Peyer's patch (tissue), 4 donors: ENCODE measurements around the gene ATP6V0C. TPM values are rescaled to one million over a fixed set of nuclear protein-coding genes. Genes with fewer than 3 reads are reported as not detected.

Experiments used
- DNase-seq, 3 donors: peaks; one replicate each; pipeline ENCODE4 v3.0.0-alpha.2; 2017 to 2019
- H3K27ac ChIP-seq, 4 donors: fragments of 200-600 bp; sonication (generic); one replicate each; pipeline ENCODE4 v1.5.1; 2016 to 2019
- H3K27me3 ChIP-seq, 2 donors: fragments of 200-600 bp; sonication (generic); one replicate each; pipeline ENCODE4 v1.5.1; 2019
- H3K36me3 ChIP-seq, 3 donors: fragments of 200-600 bp; sonication (generic); one replicate each; pipeline ENCODE4 v1.5.1; 2016 to 2019
- H3K4me1 ChIP-seq, 4 donors: fragments of 200-600 bp; sonication (generic); one replicate each; pipeline ENCODE4 v1.5.1; 2016 to 2019
- H3K4me3 ChIP-seq, 4 donors: fragments of 200-600 bp; sonication (generic); 1 replicate in 3 of 4; 2 replicates in 1 of 4; pipeline ENCODE4 v1.5.1; 2016 to 2019; ENCODE audit warnings: mild to moderate bottlenecking in 1 of 4
- H3K9me3 ChIP-seq, 4 donors: fragments of 200-600 bp; sonication (generic); one replicate each; pipeline ENCODE4 v1.5.1; 2016 to 2019; ENCODE audit warnings: mild to moderate bottlenecking in 1 of 4
- CTCF ChIP-seq, 6 experiments: fragments of 450-650 bp in 4 of 6; fragments of 200-600 bp in 2 of 6; sonication (generic) in 1 of 6; IDR thresholded peaks; one replicate each; pipeline ENCODE4 v1.5.1; 2017 to 2019; ENCODE audit warnings: antibody characterized with exemption in 6 of 6, mild to moderate bottlenecking in 3 of 6, moderate library complexity in 1 of 6
- POLR2A ChIP-seq, 2 donors: fragments of 450-650 bp; IDR thresholded peaks; one replicate each; pipeline ENCODE4 v1.5.1; 2017; ENCODE audit warnings: antibody characterized with exemption in 2 of 2, mild to moderate bottlenecking in 2 of 2, moderate library complexity in 2 of 2
- total RNA-seq, 4 donors: library from RNA; depleted of rRNA; stranded (reverse); fragments of >200 nt; gene quantifications; one replicate each; pipeline ENCODE4 v1.1.0, GENCODE V29; 2016

Gene ATP6V0C
- total RNA-seq, 4 donors from 2014 or later, result 27.2 to 116 (median 101) TPM

- peak overlapping the region; percentile 77 to 100 (median 92) for H3K4me3 ChIP-seq
- no peak for TF ChIP-seq CTCF (IDR thresholded peaks at IDR 0.05)
- no peaks in the 10 kb centered on the region for H3K9me3 ChIP-seq
- H3K27me3 ChIP-seq, result no peaks in the 10 kb centered on the region
- peaks cover 0 to 68% (median 42%) of the 10 kb centered on the region in 4 donors for H3K4me1 ChIP-seq
- peaks cover 0 to 10% (median 0%) of the 10 kb centered on the region in 3 donors for H3K36me3 ChIP-seq
- DNase-seq, result peak in 2 of 3 donors; percentile 60 to 66
- H3K27ac ChIP-seq, result peak overlapping the region; percentile 96 to 100 (median 99)
Measured at GRCh38 chr16:2514333-2515179, 804 bp downstream of the ATP6V0C start.

- Histone ChIP-seq H3K9me3 (no peaks in the 10 kb centered on the region), H3K27ac (peak overlapping the region; percentile 96 to 100 (median 99)), H3K4me1 (peaks cover 0 to 72% (median 42%) of the 10 kb centered on the region in 4 donors), H3K4me3 (peak overlapping the region; percentile 77 to 100 (median 92)), H3K27me3 (no peaks in the 10 kb centered on the region), H3K36me3 (peaks cover 0 to 12% (median 0%) of the 10 kb centered on the region in 3 donors)
- DNase-seq, result no peak
- TF ChIP-seq POLR2A (IDR thresholded peaks at IDR 0.05), result no peak
- no peak for TF ChIP-seq CTCF (IDR thresholded peaks at IDR 0.05)
Measured at GRCh38 chr16:2515180-2515851, 1.6 kb downstream of the ATP6V0C start.

- H3K4me3 ChIP-seq, result peak overlapping the region in 3 of 4 donors; percentile 13 to 33 (median 15)
- peaks cover 0 to 77% (median 48%) of the 10 kb centered on the region in 4 donors for H3K4me1 ChIP-seq
- no peaks in the 10 kb centered on the region for H3K27me3 ChIP-seq
- H3K9me3 ChIP-seq, result no peaks in the 10 kb centered on the region
- TF ChIP-seq POLR2A (IDR thresholded peaks at IDR 0.05) (no peak), CTCF (IDR thresholded peaks at IDR 0.05) (no peak)
- no peak for DNase-seq
- peak overlapping the region; percentile 88 to 100 (median 99) for H3K27ac ChIP-seq
- H3K36me3 ChIP-seq, result peaks cover 0 to 12% (median 0%) of the 10 kb centered on the region in 3 donors
Measured at GRCh38 chr16:2516391-2517240, 2.9 kb downstream of the ATP6V0C start.

- Histone ChIP-seq H3K27ac (peak overlapping the region in 3 of 4 donors; percentile 49 to 88 (median 85)), H3K4me3 (no peak overlapping the region), H3K4me1 (peaks cover 0 to 64% (median 44%) of the 10 kb centered on the region in 4 donors), H3K9me3 (no peaks in the 10 kb centered on the region), H3K36me3 (peaks cover 0 to 17% (median 0%) of the 10 kb centered on the region in 3 donors), H3K27me3 (no peaks in the 10 kb centered on the region)
- no peak for DNase-seq
- TF ChIP-seq CTCF (IDR thresholded peaks at IDR 0.05), result no peak
- no peak for TF ChIP-seq POLR2A (IDR thresholded peaks at IDR 0.05)
Measured at GRCh38 chr16:2517954-2518605, 4.3 kb downstream of the ATP6V0C start.
